ENCODE results near the gene HRC. TPM values are rescaled to one million over a fixed set of nuclear protein-coding genes. Genes with fewer than 3 reads are reported as not detected.
"Not testable (repeated sequence)": the region's sequence is repeated elsewhere in the genome, so short reads cannot be mapped to it uniquely, and the experiment has no call there.

Gene HRC
- total RNA-seq, 3 donors from 2014 or later: not detected

GRCh38 chr19:49151267-49152118 lies 3.7 kb downstream of the HRC start:
- peak overlapping the region; percentile 62 for H3K4me3 Mint-ChIP-seq
- peaks cover 78% of the 10 kb centered on the region for H3K27me3 Mint-ChIP-seq (ENCODE audit: low read depth)
- peak; percentile 27 to 28 for ATAC-seq
- H3K36me3 Mint-ChIP-seq (ENCODE audit: insufficient read depth): no peaks in the 10 kb centered on the region
- H3K4me1 Mint-ChIP-seq (ENCODE audit: low read depth): peaks cover 21% of the 10 kb centered on the region
- peaks cover 5% of the 10 kb centered on the region for H3K9me3 Mint-ChIP-seq
- DNase-seq: peak; percentile 21

- peak overlapping the region; percentile 33 for H3K4me3 Mint-ChIP-seq
- H3K9me3 Mint-ChIP-seq: peaks cover 5% of the 10 kb centered on the region
- ATAC-seq (no peak), DNase-seq (no peak)
- H3K4me1 Mint-ChIP-seq (ENCODE audit: low read depth): peaks cover 21% of the 10 kb centered on the region
- H3K27me3 Mint-ChIP-seq (ENCODE audit: low read depth): peaks cover 78% of the 10 kb centered on the region
- no peaks in the 10 kb centered on the region for H3K36me3 Mint-ChIP-seq (ENCODE audit: insufficient read depth)
Measured at GRCh38 chr19:49150944-49151243, 4.3 kb downstream of the HRC start.

GRCh38 chr19:49150106-49150943 lies 4.9 kb downstream of the HRC start:
- DNase-seq (peak; percentile 41), ATAC-seq (no peak)
- H3K4me3 Mint-ChIP-seq: peak overlapping the region; percentile 75
- no peaks in the 10 kb centered on the region for H3K36me3 Mint-ChIP-seq (ENCODE audit: insufficient read depth)
- H3K27me3 Mint-ChIP-seq (ENCODE audit: low read depth): peaks cover 79% of the 10 kb centered on the region
- peaks cover 5% of the 10 kb centered on the region for H3K9me3 Mint-ChIP-seq
- H3K4me1 Mint-ChIP-seq (ENCODE audit: low read depth): peaks cover 23% of the 10 kb centered on the region

GRCh38 chr19:49149652-49150105 lies 5.5 kb downstream of the HRC start:
- Mint-ChIP-seq H3K9me3 (peaks cover 4% of the 10 kb centered on the region), H3K4me3 (peak overlapping the region; percentile 75), H3K36me3 (ENCODE audit: insufficient read depth) (no peaks in the 10 kb centered on the region), H3K4me1 (ENCODE audit: low read depth) (peaks cover 23% of the 10 kb centered on the region), H3K27me3 (ENCODE audit: low read depth) (peaks cover 76% of the 10 kb centered on the region)
- ATAC-seq (no peak), DNase-seq (no peak)

- no peaks in the 10 kb centered on the region for H3K9me3 Mint-ChIP-seq
- H3K36me3 Mint-ChIP-seq (ENCODE audit: insufficient read depth): no peaks in the 10 kb centered on the region
- ATAC-seq (peak; percentile 53 to 57), DNase-seq (peak; percentile 70)
- H3K4me1 Mint-ChIP-seq (ENCODE audit: low read depth): peaks cover 23% of the 10 kb centered on the region
- H3K27me3 Mint-ChIP-seq (ENCODE audit: low read depth): peaks cover 72% of the 10 kb centered on the region
- peak overlapping the region; percentile 60 for H3K4me3 Mint-ChIP-seq
Measured at GRCh38 chr19:49148784-49149651, 6.2 kb downstream of the HRC start.

GRCh38 chr19:49148044-49148682 lies 7.0 kb downstream of the HRC start:
- H3K9me3 Mint-ChIP-seq: no peaks in the 10 kb centered on the region
- no peaks in the 10 kb centered on the region for H3K36me3 Mint-ChIP-seq (ENCODE audit: insufficient read depth)
- H3K4me3 Mint-ChIP-seq: peak overlapping the region; percentile 50
- no peak for ATAC-seq
- H3K4me1 Mint-ChIP-seq (ENCODE audit: low read depth): peaks cover 23% of the 10 kb centered on the region
- H3K27me3 Mint-ChIP-seq (ENCODE audit: low read depth): peaks cover 67% of the 10 kb centered on the region
- DNase-seq: no peak

- H3K9me3 Mint-ChIP-seq; ATAC-seq; DNase-seq; H3K4me3 Mint-ChIP-seq; H3K36me3 Mint-ChIP-seq (ENCODE audit: insufficient read depth): not testable (repeated sequence)
- peaks cover 28% of the 10 kb centered on the region for H3K4me1 Mint-ChIP-seq (ENCODE audit: low read depth)
- peaks cover 62% of the 10 kb centered on the region for H3K27me3 Mint-ChIP-seq (ENCODE audit: low read depth)
Measured at GRCh38 chr19:49146408-49146770, 8.8 kb downstream of the HRC start.

- Mint-ChIP-seq H3K36me3 (ENCODE audit: insufficient read depth) (no peaks in the 10 kb centered on the region), H3K27me3 (ENCODE audit: low read depth) (peaks cover 56% of the 10 kb centered on the region), H3K4me3 (no peak overlapping the region), H3K9me3 (no peaks in the 10 kb centered on the region), H3K4me1 (ENCODE audit: low read depth) (peaks cover 25% of the 10 kb centered on the region)
- ATAC-seq (peak; percentile 60 to 66), DNase-seq (peak; percentile 78)
Measured at GRCh38 chr19:49145573-49146407, 9.4 kb downstream of the HRC start.

- no peaks in the 10 kb centered on the region for H3K9me3 Mint-ChIP-seq
- H3K4me3 Mint-ChIP-seq: peak overlapping the region; percentile 66
- H3K36me3 Mint-ChIP-seq (ENCODE audit: insufficient read depth): no peaks in the 10 kb centered on the region
- DNase-seq (peak; percentile 39), ATAC-seq (peak; percentile 90 to 93)
- H3K4me1 Mint-ChIP-seq (ENCODE audit: low read depth): peaks cover 12% of the 10 kb centered on the region
- H3K27me3 Mint-ChIP-seq (ENCODE audit: low read depth): peaks cover 34% of the 10 kb centered on the region
Measured at GRCh38 chr19:49142866-49143335, 12.3 kb downstream of the HRC start.

- Mint-ChIP-seq H3K9me3 (no peaks in the 10 kb centered on the region), H3K36me3 (ENCODE audit: insufficient read depth) (no peaks in the 10 kb centered on the region), H3K4me3 (no peak overlapping the region), H3K4me1 (ENCODE audit: low read depth) (peaks cover 12% of the 10 kb centered on the region), H3K27me3 (ENCODE audit: low read depth) (peaks cover 29% of the 10 kb centered on the region)
- DNase-seq (no peak), ATAC-seq (no peak)
Measured at GRCh38 chr19:49141352-49141751, 13.8 kb downstream of the HRC start.

GRCh38 chr19:49140951-49141350 lies 14.2 kb downstream of the HRC start:
- H3K4me3 Mint-ChIP-seq: no peak overlapping the region
- DNase-seq: no peak
- no peak for ATAC-seq
- peaks cover 26% of the 10 kb centered on the region for H3K27me3 Mint-ChIP-seq (ENCODE audit: low read depth)
- peaks cover 12% of the 10 kb centered on the region for H3K4me1 Mint-ChIP-seq (ENCODE audit: low read depth)
- H3K9me3 Mint-ChIP-seq: no peaks in the 10 kb centered on the region
- no peaks in the 10 kb centered on the region for H3K36me3 Mint-ChIP-seq (ENCODE audit: insufficient read depth)

GRCh38 chr19:49136771-49137171 lies 18.4 kb downstream of the HRC start:
- Mint-ChIP-seq H3K27me3 (ENCODE audit: low read depth) (peaks cover 10% of the 10 kb centered on the region), H3K9me3 (no peaks in the 10 kb centered on the region), H3K4me3 (no peak overlapping the region), H3K4me1 (ENCODE audit: low read depth) (peaks cover 12% of the 10 kb centered on the region), H3K36me3 (ENCODE audit: insufficient read depth) (no peaks in the 10 kb centered on the region)
- no peak for ATAC-seq
- no peak for DNase-seq

GRCh38 chr19:49135686-49136085 lies 19.5 kb downstream of the HRC start:
- Mint-ChIP-seq H3K27me3 (ENCODE audit: low read depth) (peaks cover 10% of the 10 kb centered on the region), H3K4me1 (ENCODE audit: low read depth) (peaks cover 10% of the 10 kb centered on the region), H3K9me3 (no peaks in the 10 kb centered on the region), H3K36me3 (ENCODE audit: insufficient read depth) (no peaks in the 10 kb centered on the region), H3K4me3 (no peak overlapping the region)
- no peak for ATAC-seq
- no peak for DNase-seq

Data from activated T-cell treated with anti-CD3 and anti-CD28 coated beads, Interleukin-2, amount 50 U/mL, for 4 hours (primary cell).